Cardiac muscle cell (in vitro differentiated cells and primary cell): ENCODE data around the gene GAGE12F. TPM values are rescaled to one million over a fixed set of nuclear protein-coding genes. Genes with fewer than 3 reads are reported as not detected.
"Not testable (repeated sequence)": the region's sequence is repeated elsewhere in the genome, so short reads cannot be mapped to it uniquely, and the experiment has no call there.

ENCODE experiments used
- DNase-seq, 2 donors: peaks; one replicate each; pipeline versions ENCODE4 v3.0.0 to v3.0.0-alpha.2; 2010 to 2017; ENCODE audit warnings: low read depth in 1 of 2, low spot score in 1 of 2
- H3K27ac ChIP-seq: fragments of 200-600 bp; sonication (generic); 2 replicates; pipeline ENCODE4 v1.5.1; 2016
- H3K27me3 ChIP-seq: fragments of 200-600 bp; sonication (generic); 2 replicates; pipeline ENCODE4 v1.6.0; 2016; ENCODE audit warnings: control low read depth
- H3K36me3 ChIP-seq: fragments of 200-600 bp; sonication (generic); 2 replicates; pipeline ENCODE4 v1.5.1; 2016; ENCODE audit warnings: control low read depth
- H3K4me1 ChIP-seq: fragments of 200-600 bp; sonication (generic); 2 replicates; pipeline ENCODE4 v1.8.1; 2017; ENCODE audit warnings: low read depth, mild to moderate bottlenecking, mixed run types
- H3K4me3 ChIP-seq: fragments of 200-600 bp; sonication (generic); 2 replicates; pipeline ENCODE4 v1.5.1; 2016; ENCODE audit warnings: mild to moderate bottlenecking
- H3K9me3 ChIP-seq: fragments of 200-600 bp; sonication (generic); 2 replicates; pipeline ENCODE4 v1.5.1; 2017; ENCODE audit warnings: low read depth, mild to moderate bottlenecking, control low read depth
- polyA plus RNA-seq: library from polyadenylated mRNA; unstranded; fragments of >200 nt; fragmentation: Nextera tagmentation; extraction: Ambion mirVana; gene quantifications from 2 replicates; pipeline ENCODE4 v1.2.1, GENCODE V29; 2016
- total RNA-seq: library from RNA; depleted of rRNA; stranded (reverse); fragments of >200 nt; gene quantifications from 2 replicates; pipeline ENCODE4 v1.2.3, GENCODE V29; 2016

The GAGE12F gene
- not detected in 2 replicates for total RNA-seq
- not detected in 2 replicates for polyA plus RNA-seq

DNA sequence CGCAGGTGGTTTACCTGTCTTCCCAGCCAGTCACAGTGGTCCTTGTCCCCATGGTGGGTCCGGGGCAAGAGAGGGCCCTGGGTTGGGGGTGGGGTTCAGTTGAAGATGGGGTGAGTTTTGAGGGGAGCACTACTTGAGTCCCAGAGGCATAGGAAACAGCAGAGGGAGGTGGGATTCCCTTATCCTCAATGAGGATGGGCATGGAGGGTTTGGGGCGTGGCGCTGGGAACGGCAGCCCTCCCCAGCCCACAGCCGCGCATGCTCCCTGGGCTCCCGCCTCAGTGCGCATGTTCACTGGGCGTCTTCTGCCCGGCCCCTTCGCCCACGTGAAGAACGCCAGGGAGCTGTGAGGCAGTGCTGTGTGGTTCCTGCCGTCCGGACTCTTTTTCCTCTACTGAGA is at the start of gene GAGE12F:
TSS of gene GAGE12F (plus strand) at position 301 of the 400 bp plus-strand sequence. CDS start 1,155 bp downstream, outside the sequence.
- H3K27me3 ChIP-seq, DNase-seq, H3K36me3 ChIP-seq, H3K27ac ChIP-seq, H3K4me1 ChIP-seq, H3K4me3 ChIP-seq, H3K9me3 ChIP-seq: not testable (repeated sequence)

- not testable (repeated sequence) for H3K36me3 ChIP-seq
These were observed 28.8 kb upstream of the GAGE12F start, which contains the start of gene GAGE12C for GRCh38 chrX:49531877-49532276. Gene GAGE12C (plus strand): TSS chrX:49532177. CDS start chrX:49533332, 1,155 bp downstream.

DNA sequence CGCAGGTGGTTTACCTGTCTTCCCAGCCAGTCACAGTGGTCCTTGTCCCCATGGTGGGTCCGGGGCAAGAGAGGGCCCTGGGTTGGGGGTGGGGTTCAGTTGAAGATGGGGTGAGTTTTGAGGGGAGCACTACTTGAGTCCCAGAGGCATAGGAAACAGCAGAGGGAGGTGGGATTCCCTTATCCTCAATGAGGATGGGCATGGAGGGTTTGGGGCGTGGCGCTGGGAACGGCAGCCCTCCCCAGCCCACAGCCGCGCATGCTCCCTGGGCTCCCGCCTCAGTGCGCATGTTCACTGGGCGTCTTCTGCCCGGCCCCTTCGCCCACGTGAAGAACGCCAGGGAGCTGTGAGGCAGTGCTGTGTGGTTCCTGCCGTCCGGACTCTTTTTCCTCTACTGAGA is 19.2 kb upstream of the GAGE12F start, which contains the start of gene GAGE12D:
TSS of gene GAGE12D (plus strand) at position 301 of the 400 bp plus-strand sequence. CDS start 1,155 bp downstream, outside the sequence.
- H3K36me3 ChIP-seq, H3K27me3 ChIP-seq, H3K4me3 ChIP-seq, H3K9me3 ChIP-seq, DNase-seq, H3K27ac ChIP-seq, H3K4me1 ChIP-seq: not testable (repeated sequence)

More at GRCh38 chrX:49531877-49532276, 28.8 kb upstream of the GAGE12F start, which contains the start of gene GAGE12C:
- not testable (repeated sequence) for H3K9me3 ChIP-seq, H3K4me1 ChIP-seq, H3K27ac ChIP-seq, DNase-seq, H3K27me3 ChIP-seq, H3K4me3 ChIP-seq

DNA sequence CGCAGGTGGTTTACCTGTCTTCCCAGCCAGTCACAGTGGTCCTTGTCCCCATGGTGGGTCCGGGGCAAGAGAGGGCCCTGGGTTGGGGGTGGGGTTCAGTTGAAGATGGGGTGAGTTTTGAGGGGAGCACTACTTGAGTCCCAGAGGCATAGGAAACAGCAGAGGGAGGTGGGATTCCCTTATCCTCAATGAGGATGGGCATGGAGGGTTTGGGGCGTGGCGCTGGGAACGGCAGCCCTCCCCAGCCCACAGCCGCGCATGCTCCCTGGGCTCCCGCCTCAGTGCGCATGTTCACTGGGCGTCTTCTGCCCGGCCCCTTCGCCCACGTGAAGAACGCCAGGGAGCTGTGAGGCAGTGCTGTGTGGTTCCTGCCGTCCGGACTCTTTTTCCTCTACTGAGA is 9.7 kb upstream of the GAGE12F start, which contains the start of gene GAGE12E:
TSS of gene GAGE12E (plus strand) at position 301 of the 400 bp plus-strand sequence. CDS start 1,155 bp downstream, outside the sequence.
- H3K27ac ChIP-seq, H3K4me3 ChIP-seq, H3K36me3 ChIP-seq, H3K4me1 ChIP-seq, DNase-seq, H3K9me3 ChIP-seq, H3K27me3 ChIP-seq: not testable (repeated sequence)

DNA sequence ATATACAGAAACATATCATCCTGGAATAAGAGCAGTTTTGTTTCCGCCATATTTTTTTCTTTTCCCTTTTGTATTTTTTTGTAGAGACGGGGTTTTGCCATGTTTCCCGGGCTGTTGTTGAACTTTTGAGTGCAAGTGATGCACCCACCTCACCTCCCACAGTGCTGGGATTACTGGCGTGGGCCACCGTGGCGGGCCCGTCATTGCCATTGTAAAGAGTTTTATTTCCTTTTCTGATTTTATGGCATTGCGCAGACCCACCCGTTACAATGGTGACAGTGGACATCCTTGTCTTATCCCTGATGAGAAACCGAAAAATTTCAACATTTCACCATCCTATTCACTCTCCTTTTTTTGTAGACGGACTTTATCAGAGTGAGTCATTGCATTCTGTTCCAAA is 8.1 kb downstream of the GAGE12F start:
- not testable (repeated sequence) for H3K36me3 ChIP-seq, H3K27me3 ChIP-seq, H3K4me1 ChIP-seq, DNase-seq, H3K4me3 ChIP-seq, H3K9me3 ChIP-seq, H3K27ac ChIP-seq

- not testable (repeated sequence) for H3K9me3 ChIP-seq, H3K4me3 ChIP-seq, DNase-seq, H3K27me3 ChIP-seq, H3K36me3 ChIP-seq, H3K27ac ChIP-seq, H3K4me1 ChIP-seq
These were observed 8.5 kb downstream of the GAGE12F start for GRCh38 chrX:49569152-49569551.

DNA sequence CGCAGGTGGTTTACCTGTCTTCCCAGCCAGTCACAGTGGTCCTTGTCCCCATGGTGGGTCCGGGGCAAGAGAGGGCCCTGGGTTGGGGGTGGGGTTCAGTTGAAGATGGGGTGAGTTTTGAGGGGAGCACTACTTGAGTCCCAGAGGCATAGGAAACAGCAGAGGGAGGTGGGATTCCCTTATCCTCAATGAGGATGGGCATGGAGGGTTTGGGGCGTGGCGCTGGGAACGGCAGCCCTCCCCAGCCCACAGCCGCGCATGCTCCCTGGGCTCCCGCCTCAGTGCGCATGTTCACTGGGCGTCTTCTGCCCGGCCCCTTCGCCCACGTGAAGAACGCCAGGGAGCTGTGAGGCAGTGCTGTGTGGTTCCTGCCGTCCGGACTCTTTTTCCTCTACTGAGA is 9.5 kb downstream of the GAGE12F start, which contains the start of gene GAGE12G:
TSS of gene GAGE12G (plus strand) at position 301 of the 400 bp plus-strand sequence. CDS start 1,155 bp downstream, outside the sequence.
- H3K36me3 ChIP-seq, H3K4me3 ChIP-seq, DNase-seq, H3K4me1 ChIP-seq, H3K27me3 ChIP-seq, H3K9me3 ChIP-seq, H3K27ac ChIP-seq: not testable (repeated sequence)

DNA sequence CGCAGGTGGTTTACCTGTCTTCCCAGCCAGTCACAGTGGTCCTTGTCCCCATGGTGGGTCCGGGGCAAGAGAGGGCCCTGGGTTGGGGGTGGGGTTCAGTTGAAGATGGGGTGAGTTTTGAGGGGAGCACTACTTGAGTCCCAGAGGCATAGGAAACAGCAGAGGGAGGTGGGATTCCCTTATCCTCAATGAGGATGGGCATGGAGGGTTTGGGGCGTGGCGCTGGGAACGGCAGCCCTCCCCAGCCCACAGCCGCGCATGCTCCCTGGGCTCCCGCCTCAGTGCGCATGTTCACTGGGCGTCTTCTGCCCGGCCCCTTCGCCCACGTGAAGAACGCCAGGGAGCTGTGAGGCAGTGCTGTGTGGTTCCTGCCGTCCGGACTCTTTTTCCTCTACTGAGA is 19.0 kb downstream of the GAGE12F start, which contains the start of gene GAGE12H:
TSS of gene GAGE12H (plus strand) at position 301 of the 400 bp plus-strand sequence. CDS start 1,155 bp downstream, outside the sequence.
- H3K36me3 ChIP-seq, H3K9me3 ChIP-seq, DNase-seq, H3K4me1 ChIP-seq, H3K27me3 ChIP-seq, H3K4me3 ChIP-seq, H3K27ac ChIP-seq: not testable (repeated sequence)

DNA sequence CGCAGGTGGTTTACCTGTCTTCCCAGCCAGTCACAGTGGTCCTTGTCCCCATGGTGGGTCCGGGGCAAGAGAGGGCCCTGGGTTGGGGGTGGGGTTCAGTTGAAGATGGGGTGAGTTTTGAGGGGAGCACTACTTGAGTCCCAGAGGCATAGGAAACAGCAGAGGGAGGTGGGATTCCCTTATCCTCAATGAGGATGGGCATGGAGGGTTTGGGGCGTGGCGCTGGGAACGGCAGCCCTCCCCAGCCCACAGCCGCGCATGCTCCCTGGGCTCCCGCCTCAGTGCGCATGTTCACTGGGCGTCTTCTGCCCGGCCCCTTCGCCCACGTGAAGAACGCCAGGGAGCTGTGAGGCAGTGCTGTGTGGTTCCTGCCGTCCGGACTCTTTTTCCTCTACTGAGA is 28.6 kb downstream of the GAGE12F start, which contains the start of gene GAGE2A:
TSS of gene GAGE2A (plus strand) at position 301 of the 400 bp plus-strand sequence. CDS start 1,155 bp downstream, outside the sequence.
- H3K4me1 ChIP-seq, H3K4me3 ChIP-seq, H3K27me3 ChIP-seq, H3K36me3 ChIP-seq, DNase-seq, H3K9me3 ChIP-seq, H3K27ac ChIP-seq: not testable (repeated sequence)

DNA sequence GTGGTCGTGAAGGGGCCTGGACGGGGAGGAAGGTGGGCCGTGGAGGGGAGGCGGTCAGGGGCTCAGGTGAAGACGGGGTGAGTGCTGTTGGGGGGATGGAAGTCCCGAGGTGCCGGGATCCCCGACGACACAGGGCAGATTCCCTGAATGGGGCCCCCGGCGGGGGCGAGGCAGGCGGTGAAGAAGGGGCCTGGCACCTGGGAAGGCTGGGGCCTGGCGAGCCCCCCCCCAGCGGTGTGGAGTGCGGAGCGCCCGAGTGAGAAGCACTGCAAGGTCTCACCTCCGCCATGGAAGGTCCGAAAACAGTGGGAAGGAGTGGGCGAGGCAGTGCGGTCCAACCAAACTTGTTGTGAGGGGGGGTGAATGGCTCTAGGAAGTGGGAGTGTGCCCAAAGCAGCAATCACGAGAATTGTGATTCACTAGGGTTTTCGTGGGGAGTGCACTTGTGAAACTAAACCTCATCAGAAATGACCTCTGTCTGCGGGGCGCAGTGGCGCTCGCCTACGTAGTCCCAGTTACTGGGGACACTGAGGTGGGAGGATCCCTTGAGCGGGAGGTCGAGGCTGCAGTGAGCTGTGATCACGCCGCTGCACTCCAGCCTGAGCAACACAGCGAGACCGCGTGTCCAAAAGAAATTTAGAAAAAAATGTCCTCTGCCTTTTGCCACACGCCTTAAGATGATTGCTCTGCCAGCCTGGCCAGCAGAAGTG is 29.3 kb downstream of the GAGE12F start:
- H3K4me1 ChIP-seq, H3K9me3 ChIP-seq, H3K27me3 ChIP-seq, H3K27ac ChIP-seq, DNase-seq, H3K36me3 ChIP-seq, H3K4me3 ChIP-seq: not testable (repeated sequence)

DNA sequence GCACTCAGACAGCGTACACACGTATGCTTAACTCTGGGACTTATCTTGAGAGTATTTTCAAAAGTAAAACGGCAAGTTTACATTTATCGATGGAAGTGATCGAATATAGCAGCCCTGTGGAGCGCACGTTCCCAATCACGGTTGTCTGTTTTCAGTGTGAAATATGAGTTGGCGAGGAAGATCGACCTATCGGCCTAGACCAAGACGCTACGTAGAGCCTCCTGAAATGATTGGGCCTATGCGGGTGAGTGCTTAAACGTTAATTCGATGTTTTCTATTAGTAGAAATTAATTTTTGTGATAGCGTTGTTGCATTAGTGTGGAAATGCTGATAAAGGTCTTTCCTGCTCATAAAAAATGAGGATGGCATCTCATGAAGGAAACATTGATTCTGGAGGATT is 29.8 kb downstream of the GAGE12F start:
- H3K27me3 ChIP-seq, H3K4me3 ChIP-seq, H3K27ac ChIP-seq, DNase-seq, H3K36me3 ChIP-seq, H3K9me3 ChIP-seq, H3K4me1 ChIP-seq: not testable (repeated sequence)

DNA sequence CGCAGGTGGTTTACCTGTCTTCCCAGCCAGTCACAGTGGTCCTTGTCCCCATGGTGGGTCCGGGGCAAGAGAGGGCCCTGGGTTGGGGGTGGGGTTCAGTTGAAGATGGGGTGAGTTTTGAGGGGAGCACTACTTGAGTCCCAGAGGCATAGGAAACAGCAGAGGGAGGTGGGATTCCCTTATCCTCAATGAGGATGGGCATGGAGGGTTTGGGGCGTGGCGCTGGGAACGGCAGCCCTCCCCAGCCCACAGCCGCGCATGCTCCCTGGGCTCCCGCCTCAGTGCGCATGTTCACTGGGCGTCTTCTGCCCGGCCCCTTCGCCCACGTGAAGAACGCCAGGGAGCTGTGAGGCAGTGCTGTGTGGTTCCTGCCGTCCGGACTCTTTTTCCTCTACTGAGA is 38.1 kb downstream of the GAGE12F start, which contains the start of gene GAGE1:
TSS of gene GAGE1 (plus strand) at position 301 of the 400 bp plus-strand sequence. CDS start 1,155 bp downstream, outside the sequence.
- not testable (repeated sequence) for H3K27me3 ChIP-seq, H3K36me3 ChIP-seq, H3K4me3 ChIP-seq, DNase-seq, H3K9me3 ChIP-seq, H3K27ac ChIP-seq, H3K4me1 ChIP-seq
